H1 (cell line): Measurements from ENCODE around the gene A3GALT2.

Experiments used
- BCL11A ChIP-seq, 2 experiments: IDR thresholded peaks; one replicate each; pipeline ENCODE4 v1.6.1; 2011; ENCODE audit warnings: low read depth in 2 of 2, low read length in 2 of 2, mild to moderate bottlenecking in 2 of 2
- CEBPB ChIP-seq: IDR thresholded peaks from 2 replicates; pipeline ENCODE4 v1.6.1; 2012; ENCODE audit warnings: low read depth, low read length
- CREB1 ChIP-seq: IDR thresholded peaks from 2 replicates; pipeline ENCODE4 v1.6.1; 2012; ENCODE audit warnings: inconsistent platforms
- CTCF ChIP-seq, 3 experiments: IDR thresholded peaks; 1 replicate in 2 of 3; 2 replicates in 1 of 3; pipeline versions ENCODE4 v1.5.1 to v1.6.1; 2011; ENCODE audit warnings: low read length in 3 of 3, mild to moderate bottlenecking in 3 of 3, inconsistent platforms in 2 of 3, low read depth in 1 of 3, moderate library complexity in 1 of 3; ENCODE audit not compliant: insufficient read depth in 1 of 3; ENCODE audit errors: control extremely low read depth in 1 of 3
- EGR1 ChIP-seq: IDR thresholded peaks from 2 replicates; pipeline ENCODE4 v1.6.1; 2011; ENCODE audit warnings: low read depth, low read length, borderline replicate concordance
- EZH2 ChIP-seq: fragments of 200-600 bp; sonication (generic); IDR thresholded peaks from 2 replicates; pipeline ENCODE4 v1.7.1; 2012; ENCODE audit warnings: low read depth, mild to moderate bottlenecking, moderate library complexity, low read length, inconsistent platforms; ENCODE audit not compliant: severe bottlenecking
- GABPA ChIP-seq: IDR thresholded peaks from 2 replicates; pipeline ENCODE4 v1.6.1; 2011; ENCODE audit warnings: mild to moderate bottlenecking, low read length, moderate library complexity, borderline replicate concordance; ENCODE audit not compliant: insufficient read depth
- MAX ChIP-seq: IDR thresholded peaks from 2 replicates; pipeline ENCODE4 v1.6.1; 2012; ENCODE audit warnings: inconsistent platforms
- PHF8 ChIP-seq: fragments of 200-600 bp; sonication (generic); conservative IDR thresholded peaks from 2 replicates; pipeline ENCODE4 v1.7.1; 2012; ENCODE audit warnings: low read depth, mild to moderate bottlenecking, inconsistent platforms, low read length, moderate library complexity
- POLR2A ChIP-seq, 2 experiments: IDR thresholded peaks; 1 replicate in 1 of 2; 2 replicates in 1 of 2; pipeline ENCODE4 v1.6.1; 2011; ENCODE audit warnings: low read depth in 2 of 2, low read length in 2 of 2, mild to moderate bottlenecking in 2 of 2; ENCODE audit errors: control extremely low read depth in 1 of 2
- TAF1 ChIP-seq: IDR thresholded peaks from 2 replicates; pipeline ENCODE4 v1.6.1; 2011; ENCODE audit warnings: mild to moderate bottlenecking, low read depth, low read length
- USF2 ChIP-seq: IDR thresholded peaks from 2 replicates; pipeline ENCODE4 v1.6.1; 2011; ENCODE audit warnings: low read length, improper control_type of control experiment
- ZNF274 ChIP-seq: IDR thresholded peaks from 2 replicates; pipeline ENCODE4 v1.7.0; 2012; ENCODE audit warnings: low read length, borderline replicate concordance; ENCODE audit errors: extremely low read depth

GRCh38 chr1:33257772-33258712, 62.9 kb downstream of the A3GALT2 start:
- no peak for TF ChIP-seq ZNF274
- no peak for TF ChIP-seq CREB1
- no peak for TF ChIP-seq EZH2
- TF ChIP-seq CTCF (IDR thresholded peaks at IDR 0.05; ENCODE audit: control extremely low read depth in 1 of 3, insufficient read depth in 1 of 3, low read depth in 1 of 3, low read length in 3 of 3), result no peak
- TF ChIP-seq PHF8, result no peak
- TF ChIP-seq USF2, result no peak
- no peak for TF ChIP-seq EGR1
- no peak for TF ChIP-seq POLR2A (IDR thresholded peaks at IDR 0.05; ENCODE audit: control extremely low read depth in 1 of 2, low read depth in 2 of 2, low read length in 2 of 2)
- TF ChIP-seq CEBPB, result no peak
- no peak for TF ChIP-seq MAX
- TF ChIP-seq GABPA, result no peak
- no peak for TF ChIP-seq BCL11A (IDR thresholded peaks at IDR 0.05; ENCODE audit: low read depth in 2 of 2, low read length in 2 of 2)
- no peak for TF ChIP-seq TAF1
